Keratinocyte (primary cell): ENCODE data around the gene RAD9B. TPM values are rescaled to one million over a fixed set of nuclear protein-coding genes. Genes with fewer than 3 reads are reported as not detected.

Experiments
- DNase-seq: peaks from one replicate; pipeline ENCODE4 v3.0.0-alpha.2; 2011; ENCODE audit warnings: low read depth, missing footprints, low spot score
- FAIRE-seq: peaks from 2 replicates; lab custom pipeline; 2011; peaks lifted over from hg19 to GRCh38; lab: Jason Lieb, UNC
- H2AFZ ChIP-seq: 2 replicates; pipeline ENCODE4 v1.6.0; 2012; ENCODE audit warnings: low read length, control low read depth, inconsistent platforms; ENCODE audit not compliant: control insufficient read depth
- H3K27ac ChIP-seq: 2 replicates; pipeline ENCODE4 v1.5.1; 2011; ENCODE audit warnings: low read length; ENCODE audit not compliant: control insufficient read depth, insufficient read depth
- H3K27me3 ChIP-seq: 3 replicates; pipeline ENCODE4 v1.6.0; 2011; ENCODE audit warnings: low read length; ENCODE audit not compliant: control insufficient read depth, insufficient read depth; ENCODE audit errors: extremely low read depth
- H3K36me3 ChIP-seq, 2 experiments: 2 replicates in 1 of 2; 3 replicates in 1 of 2; pipeline ENCODE4 v1.5.1; 2011; ENCODE audit warnings: low read length in 2 of 2, mild to moderate bottlenecking in 1 of 2; ENCODE audit not compliant: control insufficient read depth in 2 of 2, insufficient read depth in 2 of 2; ENCODE audit errors: extremely low read depth in 1 of 2
- H3K4me1 ChIP-seq: 3 replicates; pipeline ENCODE4 v1.5.1; 2011; ENCODE audit warnings: low read length; ENCODE audit not compliant: control insufficient read depth, insufficient read depth; ENCODE audit errors: extremely low read depth
- H3K4me2 ChIP-seq: 3 replicates; pipeline ENCODE4 v1.6.0; 2011; ENCODE audit warnings: low read depth, low read length; ENCODE audit not compliant: control insufficient read depth, insufficient read depth; ENCODE audit errors: extremely low read depth
- H3K4me3 ChIP-seq, 3 experiments: fragments of 200-600 bp in 1 of 3; sonication (generic) in 1 of 3; 2 replicates in 2 of 3; 3 replicates in 1 of 3; pipeline ENCODE4 v1.5.1; 2011 to 2016; ENCODE audit warnings: low read length in 3 of 3, mild to moderate bottlenecking in 3 of 3, control low read depth in 2 of 3, inconsistent platforms in 1 of 3, low read depth in 1 of 3, mixed read lengths in 1 of 3, mixed run types in 1 of 3, moderate library complexity in 1 of 3; ENCODE audit not compliant: control insufficient read depth in 2 of 3, insufficient read depth in 2 of 3; ENCODE audit errors: extremely low read depth in 1 of 3
- H3K79me2 ChIP-seq: 2 replicates; pipeline ENCODE4 v1.6.0; 2012; ENCODE audit warnings: low read length; ENCODE audit not compliant: control insufficient read depth, insufficient read depth
- H3K9ac ChIP-seq: 3 replicates; pipeline ENCODE4 v1.6.0; 2011; ENCODE audit warnings: low read length; ENCODE audit not compliant: control insufficient read depth, insufficient read depth; ENCODE audit errors: extremely low read depth
- H3K9me1 ChIP-seq: 3 replicates; pipeline ENCODE4 v1.6.0; 2011; ENCODE audit warnings: low read length; ENCODE audit not compliant: control insufficient read depth, insufficient read depth; ENCODE audit errors: extremely low read depth
- H3K9me3 ChIP-seq: 2 replicates; pipeline ENCODE4 v1.5.1; 2012; ENCODE audit warnings: low read depth, low read length; ENCODE audit not compliant: control insufficient read depth
- H4K20me1 ChIP-seq: 3 replicates; pipeline ENCODE4 v1.6.0; 2011; ENCODE audit warnings: low read length; ENCODE audit not compliant: control insufficient read depth, insufficient read depth; ENCODE audit errors: extremely low read depth
- CTCF ChIP-seq, 3 experiments: IDR thresholded peaks in 1 of 3; conservative IDR thresholded peaks in 1 of 3; optimal IDR thresholded peaks in 1 of 3; 2 replicates in 2 of 3; 3 replicates in 1 of 3; pipeline versions ENCODE3 to v1.5.1; 2011; ENCODE audit warnings: low read length in 3 of 3, mild to moderate bottlenecking in 3 of 3, moderate library complexity in 2 of 3, control low read depth in 1 of 3, inconsistent platforms in 1 of 3; ENCODE audit not compliant: insufficient read depth in 2 of 3; ENCODE audit errors: extremely low read depth in 1 of 3
- EZH2 ChIP-seq: IDR thresholded peaks from one replicate; pipeline ENCODE4 v1.6.1; 2012; ENCODE audit warnings: inconsistent platforms, mild to moderate bottlenecking, low read length, moderate library complexity
- dilution Hi-C: fragments of 300-500 bp; cut with MboI; formaldehyde crosslinking; loops from one replicate; pipeline ENCODE4 v1.7.0; 2020; ENCODE audit warnings: low sequenced_read_pairs; ENCODE audit not compliant: extremely low pct_ligation_motif_present
- polyA plus RNA-seq, 5 experiments: library from polyadenylated mRNA; depleted of rRNA in 3 of 5; stranded (reverse) in 3 of 5; stranded (forward) in 1 of 5; unstranded in 1 of 5; fragments of >200 nt; gene quantifications; 1 replicate in 1 of 5; 2 replicates in 3 of 5; 3 replicates in 1 of 5; pipeline versions ENCODE4 v1.2.1 to v1.2.3, GENCODE V29; 2011 to 2012; ENCODE audit warnings: missing spikeins in 2 of 5, low read depth in 1 of 5, low replicate concordance in 1 of 5

Gene RAD9B
- polyA plus RNA-seq, 1 donor (not counting 4 experiments of a cell fraction or from before 2014, with no cell fraction given), result 0.31 TPM

- FAIRE-seq (no peak), DNase-seq (no peak)
- dilution Hi-C loops, result no loop called here
- Histone ChIP-seq H3K27me3 (no peaks in the 10 kb centered on the region), H3K4me2 (peak overlapping the region; percentile 98), H3K79me2 (peaks cover 23% of the 10 kb centered on the region), H2AFZ (peak overlapping the region; percentile 30), H3K4me3 (peak overlapping the region; percentile 51 to 79 (median 73)), H3K27ac (peak overlapping the region; percentile 88), H3K9ac (peak overlapping the region; percentile 85), H3K9me1 (no peaks in the 10 kb centered on the region), H3K9me3 (no peaks in the 10 kb centered on the region), H3K4me1 (peaks cover 10% of the 10 kb centered on the region), H4K20me1 (no peaks in the 10 kb centered on the region), H3K36me3 (peaks cover 3 to 8% of the 10 kb centered on the region in 2 experiments)
- no peak for TF ChIP-seq CTCF (optimal IDR thresholded peaks at IDR 0.05 in 1 of 3, IDR thresholded peaks at IDR 0.05 in 1 of 3, conservative IDR thresholded peaks at IDR 0.05 in 1 of 3; ENCODE audit: extremely low read depth in 1 of 3, insufficient read depth in 2 of 3, low read length in 3 of 3)
Observed at GRCh38 chr12:110466791-110467190, 35.3 kb upstream of the RAD9B start.

- no peak for DNase-seq
- Histone ChIP-seq H3K36me3 (peaks cover 3 to 8% of the 10 kb centered on the region in 2 experiments), H3K9me3 (no peaks in the 10 kb centered on the region), H3K9me1 (no peaks in the 10 kb centered on the region), H3K4me3 (peak overlapping the region; percentile 51 to 79 (median 73)), H3K4me1 (peaks cover 10% of the 10 kb centered on the region), H4K20me1 (no peaks in the 10 kb centered on the region), H3K9ac (peak overlapping the region; percentile 85), H2AFZ (peak overlapping the region; percentile 80), H3K4me2 (peak overlapping the region; percentile 98), H3K79me2 (peaks cover 21% of the 10 kb centered on the region), H3K27me3 (no peaks in the 10 kb centered on the region), H3K27ac (peak overlapping the region; percentile 88)
- TF ChIP-seq CTCF (optimal IDR thresholded peaks at IDR 0.05 in 1 of 3, IDR thresholded peaks at IDR 0.05 in 1 of 3, conservative IDR thresholded peaks at IDR 0.05 in 1 of 3; ENCODE audit: extremely low read depth in 1 of 3, insufficient read depth in 2 of 3, low read length in 3 of 3) (no peak), EZH2 (no peak)
- no peak for FAIRE-seq
- dilution Hi-C loops, result no loop called here
Observed at GRCh38 chr12:110467847-110468213, 34.3 kb upstream of the RAD9B start.
